Endothelial cell of umbilical vein (primary cell): ENCODE data around the gene SCN9A. TPM values are rescaled to one million over a fixed set of nuclear protein-coding genes. Genes with fewer than 3 reads are reported as not detected.

Source experiments
- BruUV-seq: library from RNA; stranded (reverse); fragments of 400-500 nt; replicated peaks from 2 replicates; lab custom pipeline; 2021; lab: Mats Ljungman, UMichigan
- CTCF ChIA-PET: fragments of 300-600, 350-600 bp; sonication (Branson Sonifier 250); formaldehyde crosslinking; loops from one replicate; lab custom pipeline; 2021; ENCODE audit warnings: antibody characterized with exemption, inconsistent platforms; lab: Charles Lee
- POLR2A ChIA-PET: fragments of 300-600, 350-600 bp; sonication (Branson Sonifier 250); formaldehyde crosslinking; loops from one replicate; lab custom pipeline; 2021; ENCODE audit warnings: antibody characterized with exemption, inconsistent platforms; lab: Charles Lee
- DNase-seq: peaks from one replicate; pipeline ENCODE4 v3.0.0-alpha.2; 2011; ENCODE audit warnings: low read depth, low spot score
- FAIRE-seq: peaks from 2 replicates; lab custom pipeline; 2011; peaks lifted over from hg19 to GRCh38; lab: Jason Lieb, UNC
- H2AFZ ChIP-seq: 2 replicates; pipeline ENCODE4 v1.6.0; 2012; ENCODE audit warnings: low read depth, low read length, control low read depth, inconsistent platforms
- H3K27ac ChIP-seq: 2 replicates; pipeline ENCODE4 v1.5.1; 2011; ENCODE audit warnings: low read depth, mild to moderate bottlenecking, control low read depth, low read length, moderate library complexity; ENCODE audit not compliant: insufficient read depth
- H3K27me3 ChIP-seq, 2 experiments: 2 replicates each; pipeline versions ENCODE4 v1.6.0 to v1.6.1; 2011; ENCODE audit warnings: low read length in 2 of 2, mixed read lengths in 1 of 2; ENCODE audit not compliant: control insufficient read depth in 2 of 2, insufficient read depth in 2 of 2
- H3K36me3 ChIP-seq, 2 experiments: 2 replicates in 1 of 2; 3 replicates in 1 of 2; pipeline ENCODE4 v1.5.1; 2011; ENCODE audit warnings: low read length in 2 of 2, mild to moderate bottlenecking in 1 of 2, moderate library complexity in 1 of 2; ENCODE audit not compliant: control insufficient read depth in 2 of 2, insufficient read depth in 2 of 2; ENCODE audit errors: extremely low read depth in 1 of 2
- H3K4me1 ChIP-seq: 3 replicates; pipeline ENCODE4 v1.5.1; 2011; ENCODE audit warnings: mild to moderate bottlenecking, low read length; ENCODE audit not compliant: control insufficient read depth, insufficient read depth; ENCODE audit errors: extremely low read depth
- H3K4me2 ChIP-seq: 2 replicates; pipeline ENCODE4 v1.6.1; 2011; ENCODE audit warnings: low read length, control low read depth, mixed read lengths; ENCODE audit not compliant: insufficient read depth
- H3K4me3 ChIP-seq, 3 experiments: fragments of 200-600 bp in 1 of 3; sonication (generic), shearing (Covaris generic) in 1 of 3; replicated peaks in 1 of 3; 2 replicates each; pipeline ENCODE4 v1.5.1; 2011 to 2016; ENCODE audit warnings: control low read depth in 3 of 3, low read length in 3 of 3, mild to moderate bottlenecking in 2 of 3, inconsistent platforms in 1 of 3, low read depth in 1 of 3, moderate library complexity in 1 of 3; ENCODE audit not compliant: insufficient read depth in 1 of 3
- H3K79me2 ChIP-seq: 2 replicates; pipeline ENCODE4 v1.6.0; 2012; ENCODE audit warnings: low read length, inconsistent platforms; ENCODE audit not compliant: control insufficient read depth, insufficient read depth
- H3K9ac ChIP-seq: replicated peaks from 2 replicates; pipeline ENCODE3; 2011; ENCODE audit warnings: low read length, control low read depth; ENCODE audit not compliant: insufficient read depth; ENCODE audit errors: extremely low read depth
- H3K9me1 ChIP-seq: replicated peaks from 3 replicates; pipeline ENCODE4 v1.6.0; 2011; ENCODE audit warnings: mild to moderate bottlenecking, low read length; ENCODE audit not compliant: control insufficient read depth, insufficient read depth; ENCODE audit errors: extremely low read depth
- H3K9me3 ChIP-seq: replicated peaks from 2 replicates; pipeline ENCODE4 v1.5.1; 2012; ENCODE audit warnings: low read length, inconsistent platforms; ENCODE audit not compliant: control insufficient read depth, insufficient read depth
- H4K20me1 ChIP-seq: replicated peaks from 2 replicates; pipeline ENCODE3; 2011; ENCODE audit warnings: mild to moderate bottlenecking, low read length; ENCODE audit not compliant: control insufficient read depth, insufficient read depth; ENCODE audit errors: extremely low read depth
- EZH2 ChIP-seq: IDR thresholded peaks from 2 replicates; pipeline ENCODE4 v1.6.1; 2012; ENCODE audit warnings: borderline replicate concordance, low read depth, mild to moderate bottlenecking, moderate library complexity, low read length, inconsistent platforms; ENCODE audit not compliant: severe bottlenecking
- FOS ChIP-seq: IDR thresholded peaks from 2 replicates; pipeline ENCODE4 v1.6.1; 2011; ENCODE audit warnings: mild to moderate bottlenecking, low read length, moderate library complexity, borderline replicate concordance; ENCODE audit not compliant: insufficient read depth
- GATA2 ChIP-seq: IDR thresholded peaks from 2 replicates; pipeline ENCODE4 v1.7.0; 2011; ENCODE audit warnings: low read depth, mild to moderate bottlenecking, moderate library complexity, mixed read lengths, low read length; ENCODE audit not compliant: insufficient read length, insufficient read depth
- JUN ChIP-seq: IDR thresholded peaks from 2 replicates; pipeline ENCODE4 v1.6.1; 2011; ENCODE audit warnings: borderline replicate concordance, low read depth; ENCODE audit not compliant: insufficient read length, insufficient read depth
- MYC ChIP-seq: IDR thresholded peaks from one replicate; pipeline ENCODE4 v1.6.1; 2011; ENCODE audit warnings: mild to moderate bottlenecking, low read depth, low read length
- POLR2A ChIP-seq: IDR thresholded peaks from 2 replicates; pipeline ENCODE4 v1.6.1; 2012; ENCODE audit warnings: low read depth, mild to moderate bottlenecking, control low read depth, low read length
- POLR2AphosphoS5 ChIP-seq: IDR thresholded peaks from 2 replicates; pipeline ENCODE4 v1.6.1; 2012; ENCODE audit warnings: low read depth, mild to moderate bottlenecking, control low read depth, low read length, moderate library complexity; ENCODE audit not compliant: insufficient read depth
- dilution Hi-C: fragments of 300-500 bp; cut with MboI; formaldehyde crosslinking; loops from one replicate; pipeline ENCODE4 v1.15.0; 2019; ENCODE audit warnings: low sequenced_read_pairs; ENCODE audit not compliant: extremely low pct_ligation_motif_present
- intact Hi-C: fragments of 100-400 bp; cut with micrococcal nuclease; formaldehyde crosslinking; loops from one replicate; pipeline ENCODE4 v1.10.0; 2022
- polyA plus RNA-seq, 4 experiments: library from polyadenylated mRNA; depleted of rRNA in 3 of 4; stranded (reverse) in 3 of 4; unstranded in 1 of 4; fragments of >200 nt; gene quantifications; 2 replicates each; pipeline versions ENCODE4 v1.2.1 to v1.2.3, GENCODE V29; 2011 to 2012; ENCODE audit warnings: missing spikeins in 1 of 4
- total RNA-seq: library from RNA; stranded (reverse); gene quantifications from 2 replicates; pipeline ENCODE4 v1.2.3, GENCODE V29; 2021
- TF ChIP-seq, protein P1 (sequence below): IDR thresholded peaks from 2 replicates; pipeline ENCODE4 v1.6.1; 2011; ENCODE audit not compliant: insufficient read depth, insufficient read length
- TF ChIP-seq, protein P2 (sequence below), 2 donors: IDR thresholded peaks; 1 replicate in 1 of 2; 2 replicates in 1 of 2; pipeline ENCODE4 v1.5.1; 2011; ENCODE audit warnings: low read length in 2 of 2, mild to moderate bottlenecking in 2 of 2, moderate library complexity in 2 of 2, control low read depth in 1 of 2, inconsistent platforms in 1 of 2, low read depth in 1 of 2; ENCODE audit not compliant: insufficient read depth in 1 of 2; ENCODE audit errors: extremely low read depth in 1 of 2

The SCN9A gene
- total and polyA plus RNA-seq, 2 donors (not counting 3 experiments of a cell fraction or from before 2014, with no cell fraction given) = 0.88 to 1.6 TPM

DNA sequence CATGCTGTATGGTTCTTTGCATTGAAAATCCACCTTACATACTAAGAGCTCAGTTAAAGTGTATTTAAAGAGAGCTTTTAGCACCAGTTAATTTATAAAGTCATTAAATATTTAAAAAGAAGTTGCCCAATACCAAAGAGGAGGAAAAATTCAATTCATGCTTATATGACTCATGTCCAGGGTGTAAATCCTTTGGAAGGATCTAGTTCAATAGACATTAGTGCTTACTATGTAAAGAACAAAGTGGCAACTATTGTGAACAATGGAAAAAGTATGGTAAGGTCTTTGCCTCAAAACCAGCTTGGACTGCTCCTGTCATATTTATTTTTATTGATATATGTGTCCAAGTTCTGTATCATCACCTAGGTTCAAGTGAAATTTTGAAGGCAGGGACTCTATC, 90.5 kb downstream of the SCN9A start:
- DNase-seq = no peak
- TF ChIP-seq GATA2 (no peak), FOS (no peak), POLR2AphosphoS5 (no peak), EZH2 (no peak), MYC (no peak), JUN (no peak), POLR2A (no peak)
- TF ChIP-seq, protein P1, sequence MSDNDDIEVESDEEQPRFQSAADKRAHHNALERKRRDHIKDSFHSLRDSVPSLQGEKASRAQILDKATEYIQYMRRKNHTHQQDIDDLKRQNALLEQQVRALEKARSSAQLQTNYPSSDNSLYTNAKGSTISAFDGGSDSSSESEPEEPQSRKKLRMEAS = no peak
- TF ChIP-seq, protein P2, sequence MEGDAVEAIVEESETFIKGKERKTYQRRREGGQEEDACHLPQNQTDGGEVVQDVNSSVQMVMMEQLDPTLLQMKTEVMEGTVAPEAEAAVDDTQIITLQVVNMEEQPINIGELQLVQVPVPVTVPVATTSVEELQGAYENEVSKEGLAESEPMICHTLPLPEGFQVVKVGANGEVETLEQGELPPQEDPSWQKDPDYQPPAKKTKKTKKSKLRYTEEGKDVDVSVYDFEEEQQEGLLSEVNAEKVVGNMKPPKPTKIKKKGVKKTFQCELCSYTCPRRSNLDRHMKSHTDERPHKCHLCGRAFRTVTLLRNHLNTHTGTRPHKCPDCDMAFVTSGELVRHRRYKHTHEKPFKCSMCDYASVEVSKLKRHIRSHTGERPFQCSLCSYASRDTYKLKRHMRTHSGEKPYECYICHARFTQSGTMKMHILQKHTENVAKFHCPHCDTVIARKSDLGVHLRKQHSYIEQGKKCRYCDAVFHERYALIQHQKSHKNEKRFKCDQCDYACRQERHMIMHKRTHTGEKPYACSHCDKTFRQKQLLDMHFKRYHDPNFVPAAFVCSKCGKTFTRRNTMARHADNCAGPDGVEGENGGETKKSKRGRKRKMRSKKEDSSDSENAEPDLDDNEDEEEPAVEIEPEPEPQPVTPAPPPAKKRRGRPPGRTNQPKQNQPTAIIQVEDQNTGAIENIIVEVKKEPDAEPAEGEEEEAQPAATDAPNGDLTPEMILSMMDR (IDR thresholded peaks at IDR 0.05; ENCODE audit: extremely low read depth in 1 of 2, insufficient read depth in 1 of 2, low read depth in 1 of 2, low read length in 2 of 2) = no peak
- Histone ChIP-seq H3K9me1 (no peaks in the 10 kb centered on the region), H3K4me1 (no peaks in the 10 kb centered on the region), H3K4me3 (no peak overlapping the region), H3K9me3 (no peaks in the 10 kb centered on the region), H3K36me3 (no peaks in the 10 kb centered on the region), H3K27me3 (no peaks in the 10 kb centered on the region), H3K4me2 (no peak overlapping the region), H4K20me1 (no peaks in the 10 kb centered on the region), H3K79me2 (no peaks in the 10 kb centered on the region), H3K9ac (no peak overlapping the region), H3K27ac (no peak overlapping the region), H2AFZ (no peak overlapping the region)
- ChIA-PET CTCF (interaction anchor here (1.2 kb wide), 1 partner anchor 10 kb away, joined by 3 read pairs; no protein-coding TSS in a partner anchor), POLR2A (no interaction called here)
- dilution Hi-C loops = no loop called here
- intact Hi-C loops = no loop called here
- no peak for FAIRE-seq
- no TSS peak for BruUV-seq
